HTERT RPE-1 (cell line): ENCODE data around the gene RAB7A.

Experiments used
- in situ Hi-C: fragments of 300-500 bp; cut with MboI; formaldehyde crosslinking; loops from 4 replicates; pipeline ENCODE4 v1.14.3; 2020; ENCODE audit warnings: low sequenced_read_pairs

RAB7A gene

DNA sequence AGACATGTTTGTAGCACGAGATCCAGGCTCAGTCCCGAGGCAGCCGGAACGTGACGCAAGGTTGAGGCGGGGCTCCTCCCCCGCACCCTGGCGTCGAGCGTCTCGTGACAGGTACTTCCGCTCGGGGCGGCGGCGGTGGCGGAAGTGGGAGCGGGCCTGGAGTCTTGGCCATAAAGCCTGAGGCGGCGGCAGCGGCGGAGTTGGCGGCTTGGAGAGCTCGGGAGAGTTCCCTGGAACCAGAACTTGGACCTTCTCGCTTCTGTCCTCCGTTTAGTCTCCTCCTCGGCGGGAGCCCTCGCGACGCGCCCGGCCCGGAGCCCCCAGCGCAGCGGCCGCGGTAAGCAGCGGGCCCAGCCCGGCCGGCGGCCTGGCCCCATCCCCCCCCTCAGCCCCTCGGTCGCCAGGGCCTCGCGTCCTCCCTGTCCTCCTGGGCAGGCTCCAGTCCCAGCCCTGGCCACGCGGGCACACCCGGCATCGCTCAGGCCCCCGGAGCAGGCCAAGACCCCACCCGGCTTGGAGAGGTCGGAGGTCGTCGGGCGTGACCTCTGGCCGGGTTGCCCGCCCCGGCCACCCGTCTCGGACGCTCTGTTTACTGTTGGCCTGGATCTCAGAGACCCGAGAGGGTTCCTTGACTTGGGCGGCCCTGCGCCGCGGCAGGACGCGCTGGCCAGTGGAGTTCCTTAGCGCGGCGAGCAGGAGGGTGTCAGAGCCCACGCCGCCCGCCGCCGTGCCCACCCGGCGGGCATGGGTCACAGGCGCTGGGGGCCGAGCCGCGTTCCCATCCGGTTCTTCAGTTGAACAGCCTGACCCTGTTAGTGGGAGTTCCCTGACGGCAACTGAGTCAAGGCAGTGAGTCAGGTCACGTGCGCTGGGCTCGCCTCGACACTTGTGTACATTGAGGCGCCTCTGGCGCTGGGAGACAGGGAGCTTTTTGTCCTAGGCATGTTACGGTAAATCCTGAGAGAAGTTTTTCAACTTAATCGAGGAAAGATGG is at the start of gene RAB7A:
Gene RAB7A (plus strand): TSS at position 161 of the 994 bp plus-strand sequence. CDS start 69,185 bp downstream, outside the sequence.
- in situ Hi-C loops, result no loop called here

DNA sequence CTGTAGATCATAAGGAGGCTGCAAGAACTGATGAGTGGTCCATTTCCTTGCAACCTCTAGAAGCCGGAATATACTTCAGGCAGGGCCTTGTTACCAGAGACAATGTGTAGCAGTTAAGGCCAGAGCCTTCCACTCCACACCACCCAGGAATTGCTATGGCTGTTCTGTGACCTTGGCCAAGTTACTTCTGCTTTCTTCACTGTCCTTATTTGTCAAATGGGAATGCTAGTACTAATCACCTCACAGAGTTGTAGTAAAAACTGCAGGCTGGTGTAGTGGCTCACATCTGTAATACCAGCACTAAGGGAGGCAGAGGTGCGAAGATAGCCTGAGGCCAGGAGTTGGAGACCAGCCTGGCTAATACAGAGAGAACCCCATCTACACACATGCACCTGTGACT is 46.6 kb upstream of the RAB7A start:
- in situ Hi-C loops, result no loop called here

DNA sequence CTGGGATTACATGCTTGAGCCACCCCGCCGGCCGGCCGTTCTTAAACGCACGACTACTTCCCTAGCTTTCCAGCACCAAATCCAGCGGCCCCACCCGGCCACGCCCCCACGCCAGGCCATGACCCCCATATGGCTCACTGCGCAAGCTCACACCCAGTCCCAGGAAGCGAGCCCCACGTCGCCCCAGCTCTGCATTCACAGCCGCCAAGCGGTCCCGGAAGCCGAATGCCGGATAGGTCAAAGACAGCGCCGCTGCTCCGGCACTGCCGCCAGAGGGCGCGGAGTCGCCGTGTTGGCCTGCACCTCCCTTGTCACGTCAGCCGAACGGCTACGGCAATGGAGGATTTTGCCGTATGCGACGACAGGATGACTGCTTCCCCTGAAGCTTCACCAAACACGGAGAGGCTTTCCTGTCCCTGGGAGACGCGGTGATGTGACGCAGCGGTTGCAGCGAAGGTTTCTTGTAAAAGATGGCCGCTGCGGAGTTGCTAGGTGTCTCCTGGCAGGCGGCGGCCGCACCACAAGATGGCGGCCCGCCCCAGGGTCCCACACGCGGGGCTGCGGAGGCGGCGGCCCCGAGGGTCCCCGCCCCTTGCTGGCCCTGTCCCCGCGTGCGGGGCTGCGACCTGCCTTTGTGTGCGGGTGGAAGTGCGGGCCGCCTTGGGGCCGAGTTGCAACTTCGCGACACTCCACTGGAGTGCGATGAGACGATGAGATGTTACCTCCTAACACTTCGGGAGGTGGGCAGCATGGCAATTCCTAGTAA is 45.2 kb upstream of the RAB7A start:
- in situ Hi-C loops, result no loop called here

DNA sequence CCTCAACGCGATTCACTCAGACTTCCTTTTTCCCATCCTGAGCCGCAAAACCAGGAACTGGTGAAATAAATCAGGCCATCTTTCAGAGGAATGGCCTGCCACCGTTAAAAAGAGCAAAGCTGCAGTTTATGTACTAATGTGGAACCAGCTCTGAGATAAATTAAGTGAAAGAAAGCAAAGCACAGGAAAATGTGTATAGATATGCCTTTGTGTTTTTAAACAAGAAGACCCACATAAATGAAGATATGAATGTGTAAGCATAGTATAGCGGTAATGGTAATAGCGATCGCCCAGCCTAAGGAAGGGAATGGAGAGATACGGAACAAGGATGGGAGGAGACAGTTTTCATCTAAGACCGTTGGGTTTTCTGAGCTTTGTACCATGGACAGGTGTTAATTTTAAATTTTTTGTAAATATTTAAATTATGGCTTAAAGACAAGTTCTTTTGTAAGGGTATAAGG is 44.6 kb upstream of the RAB7A start:
- in situ Hi-C loops, result no loop called here

DNA sequence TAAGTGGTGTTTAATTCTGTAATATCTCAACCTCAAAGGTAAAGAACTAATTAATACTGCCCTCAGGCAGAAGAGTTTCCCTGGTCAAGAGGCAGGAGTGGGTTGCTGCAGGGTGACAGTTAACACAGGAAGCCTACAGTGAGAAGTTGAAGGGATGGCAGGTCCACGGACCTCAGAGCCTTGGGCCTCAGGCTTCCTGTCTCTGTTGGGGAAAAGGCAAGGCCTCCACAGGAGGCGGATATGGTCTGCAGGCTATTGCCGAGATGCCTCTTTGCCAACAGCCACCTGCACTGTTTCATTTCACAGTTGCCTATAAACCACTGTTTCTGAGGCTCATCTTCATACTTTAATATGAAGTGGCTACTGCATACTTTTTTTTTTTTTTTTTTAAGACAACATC is 42.0 kb upstream of the RAB7A start:
- in situ Hi-C loops, result no loop called here

DNA sequence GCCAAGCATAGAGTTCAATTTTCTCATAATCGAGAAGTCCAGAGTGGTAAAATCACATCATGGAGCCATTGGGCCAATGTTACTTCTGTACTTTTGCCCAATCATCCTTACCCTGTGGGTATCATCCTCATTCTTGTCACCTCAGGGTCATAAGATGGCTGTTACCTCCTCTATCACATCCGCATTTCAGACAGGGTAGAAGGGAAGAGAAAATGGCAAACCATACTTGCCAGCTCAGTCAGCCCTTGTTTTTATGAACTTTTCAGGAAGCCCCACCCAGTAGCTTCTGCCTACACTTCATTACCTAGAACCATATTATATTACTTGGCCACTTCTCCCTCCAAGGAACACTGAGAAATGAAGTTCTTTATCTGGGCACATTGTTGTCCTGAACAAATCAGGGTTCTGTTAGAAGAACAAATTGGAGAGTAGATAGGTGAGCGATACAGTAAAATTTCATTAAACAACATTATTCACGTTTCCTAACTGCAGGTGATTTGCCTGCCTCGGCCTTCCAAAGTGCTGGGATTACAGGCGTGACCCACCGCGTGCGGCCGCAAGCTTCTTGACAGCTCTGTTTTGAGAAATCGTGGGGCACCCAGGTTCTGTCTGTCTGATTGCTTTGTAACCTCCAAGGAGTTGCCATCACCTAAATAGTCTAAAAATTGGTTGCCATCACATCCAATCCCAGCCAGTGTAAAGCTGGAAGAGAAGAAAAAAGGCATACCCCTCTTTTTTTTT is 40.8 kb upstream of the RAB7A start:
- in situ Hi-C loops, result no loop called here

DNA sequence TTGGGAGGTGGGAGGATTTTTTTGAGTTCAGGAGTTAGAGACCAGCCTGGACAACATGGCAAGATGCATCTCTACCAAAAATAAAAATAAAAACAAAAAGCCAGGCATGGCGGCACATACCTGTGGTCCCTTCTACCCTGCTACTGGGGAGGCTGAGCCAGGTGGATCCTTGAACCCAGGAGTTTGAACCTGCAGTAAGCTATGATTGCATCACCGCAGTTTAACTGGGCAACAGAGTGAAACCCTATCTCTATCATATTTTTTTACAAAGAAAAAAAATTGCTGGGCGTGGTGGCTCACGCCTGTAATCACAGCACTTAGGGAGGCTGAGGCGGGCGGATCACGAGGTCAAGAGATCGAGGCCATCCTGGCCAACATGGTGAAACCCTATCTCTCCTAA is 39.5 kb upstream of the RAB7A start:
- in situ Hi-C loops, result no loop called here

DNA sequence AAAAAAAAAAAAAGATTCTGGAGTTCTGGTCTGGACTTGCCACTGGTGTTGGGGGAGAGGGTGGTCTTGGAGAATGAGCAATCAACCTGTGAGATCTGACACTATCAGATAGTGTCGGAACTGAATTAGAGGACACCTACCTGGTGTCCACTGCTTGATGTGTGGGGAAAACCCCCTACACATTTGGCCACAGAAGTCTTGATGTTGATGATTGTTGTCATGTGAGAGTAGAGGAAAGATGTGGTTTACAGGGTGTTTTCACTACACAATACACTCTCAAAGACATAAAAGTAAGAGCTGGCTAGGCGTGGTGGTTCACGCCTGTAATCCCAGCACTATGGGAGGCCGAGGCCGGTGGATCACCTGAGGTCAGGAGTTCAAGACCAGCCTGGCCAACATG is 36.9 kb upstream of the RAB7A start:
- in situ Hi-C loops, result no loop called here

DNA sequence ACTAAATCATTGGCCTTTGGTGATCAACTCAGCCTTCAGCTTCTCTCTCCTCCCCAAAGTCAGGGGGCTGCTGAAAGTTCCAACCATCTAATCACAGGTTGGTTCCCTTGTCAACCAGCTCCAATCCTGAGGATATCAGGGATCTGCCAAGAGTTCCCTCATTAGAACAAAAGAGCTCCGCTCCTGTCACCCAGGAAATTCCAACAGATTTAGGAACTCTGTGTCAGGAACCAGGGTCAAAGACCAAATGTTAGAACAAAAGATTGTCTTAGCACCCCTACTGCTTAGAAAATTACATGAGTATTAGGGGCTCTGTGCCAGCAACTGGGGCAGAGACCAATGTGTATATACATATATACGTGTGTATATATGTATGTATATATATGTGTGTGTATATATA is 32.3 kb upstream of the RAB7A start:
- in situ Hi-C loops, result no loop called here

DNA sequence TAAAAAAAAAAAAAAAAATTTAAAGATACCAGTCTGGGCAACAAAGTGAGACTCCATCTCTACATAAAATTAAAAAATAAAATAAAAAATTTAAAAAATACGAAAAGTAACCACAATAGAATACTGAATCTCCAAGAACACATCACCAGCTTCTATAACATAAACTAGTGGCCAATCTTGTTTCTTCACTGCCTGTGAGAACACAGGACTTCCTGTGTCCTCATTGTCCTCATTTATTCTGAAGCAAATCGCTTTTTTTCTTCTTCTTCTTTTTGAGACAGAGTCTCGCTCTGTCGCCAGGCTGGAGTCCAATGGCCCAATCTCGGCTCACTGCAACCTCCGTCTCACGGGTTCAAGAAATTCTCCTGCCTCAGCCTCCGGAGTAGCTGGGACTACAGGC is 28.6 kb upstream of the RAB7A start:
- in situ Hi-C loops, result no loop called here

DNA sequence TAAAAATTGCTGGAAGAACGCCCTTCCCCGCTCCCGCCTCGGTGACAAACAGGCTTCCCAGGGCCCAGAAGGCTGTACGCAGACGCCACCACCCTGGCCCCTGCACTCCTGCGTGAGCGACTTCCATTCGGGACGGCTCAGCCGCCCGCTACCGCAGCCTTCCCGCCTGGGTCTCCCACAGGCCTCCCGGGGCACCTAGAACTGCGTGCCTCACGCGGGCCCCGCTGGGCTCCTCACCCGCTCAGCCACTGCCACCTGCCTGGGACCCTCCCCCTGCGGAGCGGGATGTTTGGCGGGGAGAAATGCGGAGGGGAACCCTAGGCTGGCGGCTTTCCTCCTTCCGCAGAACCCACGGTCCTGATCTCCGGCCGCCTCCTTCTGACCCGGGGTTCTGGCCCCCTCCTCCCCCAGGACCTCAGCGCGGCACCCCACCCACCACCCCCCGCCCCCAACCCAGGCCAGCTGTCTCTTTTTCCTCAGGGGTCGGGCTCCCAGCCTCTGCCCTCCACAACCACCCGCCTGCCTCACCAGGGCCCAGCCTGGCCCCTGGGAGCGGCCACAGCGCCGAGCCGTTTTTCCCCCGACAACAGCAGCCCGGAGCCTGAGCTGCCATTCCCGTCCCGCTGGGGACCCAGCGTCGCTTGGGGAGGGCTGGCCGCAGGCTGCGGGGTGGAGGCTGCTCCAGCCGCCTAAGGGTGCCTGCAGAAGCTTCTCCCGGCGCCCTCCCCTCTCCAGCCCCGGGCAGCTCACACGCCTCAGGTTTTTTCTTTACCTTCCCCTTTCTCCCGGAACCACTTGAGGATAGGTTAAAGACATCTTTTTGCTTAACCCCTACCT is 27.6 kb upstream of the RAB7A start:
- in situ Hi-C loops, result no loop called here

DNA sequence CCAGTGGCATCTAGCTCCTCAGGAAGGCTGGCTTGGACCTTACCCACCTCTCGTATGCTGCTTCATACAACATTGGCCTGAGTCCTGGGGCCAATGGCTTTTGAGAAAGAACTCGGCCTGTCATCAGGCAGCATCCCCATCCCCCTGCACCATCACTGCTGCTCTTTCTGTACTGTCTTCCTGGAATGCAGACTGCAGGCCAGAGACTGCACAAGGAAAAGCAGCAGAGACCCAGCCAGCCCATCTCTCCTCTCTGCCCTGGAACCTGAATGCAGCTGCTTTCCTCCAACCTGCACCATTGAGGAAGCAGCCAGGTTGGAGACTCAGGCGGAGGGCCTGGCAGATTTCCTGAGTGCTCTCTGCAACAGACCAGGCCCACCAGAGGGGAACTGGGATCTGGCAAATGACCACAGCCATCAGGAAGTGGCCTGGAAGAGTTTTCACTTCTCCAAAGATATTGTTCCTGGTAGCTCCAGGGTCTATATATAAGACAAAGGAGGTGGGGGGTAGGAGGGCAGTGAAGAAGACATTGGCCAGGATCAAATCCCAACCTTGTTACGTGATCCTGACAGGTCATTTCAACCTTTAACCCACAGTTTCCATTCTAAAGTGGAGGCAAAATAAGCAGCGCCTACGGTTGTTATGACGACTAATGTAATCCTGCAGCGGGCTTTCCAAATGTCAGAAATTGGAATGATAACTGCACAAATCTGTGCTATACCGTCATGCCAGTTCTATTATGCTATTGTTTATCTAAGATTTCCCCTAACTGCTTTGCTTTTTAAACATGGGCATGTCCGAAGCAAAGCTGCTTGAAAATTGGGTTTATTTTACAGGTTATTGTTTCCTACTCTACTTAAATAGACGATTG is 24.4 kb upstream of the RAB7A start:
- in situ Hi-C loops, result no loop called here

DNA sequence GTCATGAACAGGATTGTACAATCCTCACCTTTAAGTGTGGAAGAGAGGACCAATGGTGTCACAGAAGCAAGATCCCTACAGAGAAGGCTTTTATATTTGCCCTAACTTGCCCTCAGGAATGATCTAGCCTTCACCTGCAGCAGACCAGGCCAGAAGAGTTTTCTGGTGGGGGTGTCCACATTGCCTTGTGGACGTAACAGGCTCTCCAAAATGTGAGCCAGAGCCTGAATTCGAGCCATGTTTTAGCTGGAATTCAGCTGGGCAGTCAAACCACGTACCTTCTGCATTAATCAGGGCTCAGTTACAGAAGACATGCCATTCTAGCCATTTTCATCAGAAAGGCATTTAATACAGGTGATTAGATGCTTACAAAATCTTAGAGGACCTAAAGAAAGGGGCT is 23.6 kb upstream of the RAB7A start:
- in situ Hi-C loops, result no loop called here

DNA sequence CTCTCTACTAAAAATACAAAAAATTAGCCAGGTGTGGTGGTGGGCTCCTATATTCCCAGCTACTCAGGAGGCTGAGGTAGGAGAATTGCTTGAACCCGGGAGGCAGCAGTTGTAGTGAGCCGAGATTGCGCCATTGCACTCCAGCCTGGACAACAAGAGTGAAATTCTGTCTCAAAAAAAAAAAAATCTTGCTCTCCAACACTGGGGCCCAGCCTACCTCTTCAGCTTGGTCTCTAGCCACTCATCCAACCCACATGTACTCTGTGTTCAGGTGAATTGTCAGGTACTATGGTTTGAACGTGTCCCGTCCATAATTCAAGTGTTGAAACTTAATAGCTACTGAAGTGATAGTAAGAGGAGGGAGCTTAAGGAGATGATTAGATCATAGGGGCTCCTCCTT is 22.4 kb upstream of the RAB7A start:
- in situ Hi-C loops, result no loop called here

DNA sequence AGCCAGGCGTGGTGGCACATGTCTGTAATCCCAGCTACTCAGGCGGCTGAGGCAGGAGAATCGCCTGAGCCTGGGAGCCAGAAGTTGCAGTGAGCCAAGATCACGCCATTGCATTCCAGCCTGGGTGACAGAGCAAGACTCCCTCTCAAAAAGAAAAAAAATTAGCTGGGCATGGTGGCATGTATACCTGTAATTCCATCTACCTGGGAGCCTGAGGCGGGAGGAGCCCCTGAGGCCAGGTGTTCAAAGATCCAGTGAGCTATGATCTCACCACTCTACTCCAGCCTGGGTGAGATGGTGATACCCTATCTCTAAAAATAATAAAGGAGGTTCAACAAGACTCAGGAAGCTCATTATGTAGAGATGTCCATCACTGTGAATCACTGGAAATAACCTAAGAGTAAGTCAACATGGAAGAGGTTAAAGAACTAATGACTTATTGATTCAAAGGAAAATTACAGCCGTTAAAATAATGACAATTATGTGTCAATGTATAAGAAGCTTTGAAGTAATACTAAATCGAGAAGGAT is 19.8 kb upstream of the RAB7A start:
- in situ Hi-C loops, result no loop called here

DNA sequence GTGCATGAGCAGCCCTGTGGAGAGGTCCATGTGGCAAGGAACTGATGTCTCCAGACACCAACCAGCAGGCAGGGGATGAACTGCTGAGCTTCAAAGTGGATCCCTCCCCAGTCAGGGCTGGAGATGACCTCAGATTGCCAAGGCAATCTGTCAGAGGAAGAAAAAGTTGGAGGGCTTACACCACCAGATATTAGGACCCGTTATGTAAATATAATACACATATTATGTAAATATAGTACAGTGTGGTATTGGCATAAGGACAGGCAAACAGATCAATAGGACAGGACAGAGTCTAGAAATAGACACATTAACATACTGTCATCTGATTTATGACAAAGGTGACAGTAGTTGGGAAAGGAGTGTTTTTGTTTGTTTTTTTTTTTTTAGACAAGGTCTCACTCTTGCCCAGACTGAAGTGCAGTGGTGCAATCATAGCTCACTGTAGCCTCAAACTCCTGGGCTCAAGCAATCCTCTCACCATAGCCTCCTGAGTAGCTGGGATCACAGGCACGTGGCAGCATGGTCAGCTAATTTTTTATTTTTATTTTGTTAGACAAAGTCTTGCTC is 18.0 kb upstream of the RAB7A start:
- in situ Hi-C loops, result no loop called here

DNA sequence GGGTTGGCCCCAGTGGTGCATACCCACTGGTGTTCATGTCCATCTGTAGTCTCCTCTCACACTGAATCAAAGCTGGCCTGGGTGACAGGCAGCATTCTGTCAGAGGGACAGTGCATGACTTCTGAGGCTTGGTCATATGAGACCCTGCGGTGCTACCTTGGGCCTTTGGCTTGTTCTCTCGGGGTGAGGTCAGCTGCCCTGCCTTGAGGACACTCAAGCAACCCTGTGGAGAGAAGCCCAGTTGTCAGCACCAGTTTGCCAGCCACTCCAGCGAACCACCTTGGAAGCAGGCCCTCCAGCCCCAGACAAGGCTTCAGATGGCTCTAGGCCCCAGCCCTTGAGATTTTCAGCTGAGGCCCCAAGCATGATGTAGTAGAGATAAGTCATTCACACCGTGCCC is 16.9 kb upstream of the RAB7A start:
- in situ Hi-C loops, result no loop called here

DNA sequence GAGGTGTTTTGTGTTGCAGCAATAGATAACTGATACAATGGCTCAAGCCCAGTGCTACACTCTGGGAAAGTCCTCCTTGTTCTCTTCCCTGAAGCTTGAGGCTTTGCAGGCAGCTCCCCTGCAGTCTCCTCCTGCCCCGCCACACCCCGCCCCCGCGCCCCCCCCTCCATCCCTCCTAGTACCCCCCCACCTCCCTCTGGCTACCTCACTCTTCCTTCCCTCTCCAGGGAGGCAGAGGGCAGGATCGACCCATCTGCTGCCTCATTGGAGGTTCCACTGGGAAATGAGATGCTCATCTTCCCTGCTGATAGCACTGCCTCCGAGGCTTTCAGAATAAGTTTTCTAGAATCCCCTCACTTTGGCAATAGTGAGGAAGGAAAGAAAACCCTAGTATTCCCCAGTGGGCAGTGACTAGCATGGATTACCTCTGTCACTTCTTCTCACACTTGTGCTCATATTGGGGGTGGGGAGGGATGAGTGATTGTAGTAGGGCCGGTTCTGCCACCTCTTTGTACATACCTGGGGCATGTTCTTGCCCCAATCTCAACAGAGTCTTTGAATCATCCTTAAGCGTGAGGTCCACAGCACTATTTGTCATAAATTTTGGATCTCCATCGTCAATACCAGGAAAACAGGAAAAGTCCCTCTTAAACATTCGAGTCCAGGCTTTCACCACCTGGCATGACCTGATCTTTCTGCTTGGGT is 16.3 kb upstream of the RAB7A start:
- in situ Hi-C loops, result no loop called here
